ENCODE data around the gene TFG.
A peak's percentile ranks its signal among the peaks of the same experiment; 100 is the strongest.

The TFG gene

DNA sequence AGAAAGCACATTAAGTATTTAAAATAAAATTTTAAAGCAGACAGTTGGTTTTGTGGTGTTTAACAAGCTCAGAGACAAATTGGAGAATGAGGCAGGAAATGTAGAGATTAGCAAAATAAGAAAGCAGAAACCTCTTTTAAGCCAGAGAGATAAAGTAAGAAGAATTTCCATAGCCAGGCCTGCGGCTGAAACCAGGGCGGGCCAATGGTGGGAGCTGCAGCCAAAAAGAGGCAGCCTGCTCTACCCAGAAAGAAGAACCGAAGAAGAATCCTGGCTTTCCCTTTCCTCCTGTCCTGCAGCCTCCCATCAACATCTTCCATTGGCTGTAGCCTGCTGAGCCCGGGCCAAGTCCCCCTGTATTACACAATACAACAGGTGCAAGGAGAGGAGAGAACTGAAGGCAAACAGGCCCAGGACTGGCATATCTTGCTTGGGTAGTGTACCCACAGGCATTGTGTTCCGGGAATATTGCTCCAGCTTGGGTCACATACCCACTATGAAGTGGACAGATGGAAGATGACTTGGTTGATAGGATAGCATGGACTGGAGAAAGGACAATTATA lies 11.5 kb upstream of the TFG start:
- Histone ChIP-seq H3K9ac (ENCODE audit: low read depth, low read length) (no peak overlapping the region), H3K9me3 (ENCODE audit: control insufficient read depth, insufficient read depth, low read length) (no peaks in the 10 kb centered on the region), H3K36me3 (ENCODE audit: insufficient read depth, low read length) (no peaks in the 10 kb centered on the region), H3K4me1 (ENCODE audit: insufficient read depth, low read length) (no peaks in the 10 kb centered on the region)

DNA sequence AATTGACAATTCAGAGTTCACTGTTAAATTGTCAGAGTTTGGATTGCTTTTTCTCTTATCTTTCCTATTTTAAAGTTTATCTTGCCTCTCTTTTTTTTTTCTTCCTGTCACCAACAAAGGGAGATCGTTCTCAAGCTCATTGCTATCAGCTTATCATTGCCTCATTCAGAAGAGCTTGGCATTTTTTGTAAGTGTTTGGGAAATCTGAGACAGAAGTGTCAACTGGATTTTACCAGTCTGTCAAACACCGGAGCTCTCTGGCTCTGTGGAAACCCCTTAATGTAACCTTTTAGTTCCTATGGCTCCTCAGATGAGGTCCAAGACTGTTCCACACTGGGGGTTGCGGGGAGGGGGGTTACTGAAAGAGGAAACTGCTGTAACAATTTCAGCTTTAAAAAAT lies 10.6 kb upstream of the TFG start:
- Histone ChIP-seq H3K36me3 (ENCODE audit: insufficient read depth, low read length) (no peaks in the 10 kb centered on the region), H3K9ac (ENCODE audit: low read depth, low read length) (no peak overlapping the region), H3K9me3 (ENCODE audit: control insufficient read depth, insufficient read depth, low read length) (no peaks in the 10 kb centered on the region), H3K4me1 (ENCODE audit: insufficient read depth, low read length) (no peaks in the 10 kb centered on the region)

GRCh38 chr3:100700708-100701107 lies 8.6 kb upstream of the TFG start:
- H3K9ac ChIP-seq (ENCODE audit: low read depth, low read length): no peak overlapping the region
- H3K4me1 ChIP-seq (ENCODE audit: insufficient read depth, low read length): no peaks in the 10 kb centered on the region
- H3K9me3 ChIP-seq (ENCODE audit: control insufficient read depth, insufficient read depth, low read length): no peaks in the 10 kb centered on the region
- H3K36me3 ChIP-seq (ENCODE audit: insufficient read depth, low read length): no peaks in the 10 kb centered on the region

DNA sequence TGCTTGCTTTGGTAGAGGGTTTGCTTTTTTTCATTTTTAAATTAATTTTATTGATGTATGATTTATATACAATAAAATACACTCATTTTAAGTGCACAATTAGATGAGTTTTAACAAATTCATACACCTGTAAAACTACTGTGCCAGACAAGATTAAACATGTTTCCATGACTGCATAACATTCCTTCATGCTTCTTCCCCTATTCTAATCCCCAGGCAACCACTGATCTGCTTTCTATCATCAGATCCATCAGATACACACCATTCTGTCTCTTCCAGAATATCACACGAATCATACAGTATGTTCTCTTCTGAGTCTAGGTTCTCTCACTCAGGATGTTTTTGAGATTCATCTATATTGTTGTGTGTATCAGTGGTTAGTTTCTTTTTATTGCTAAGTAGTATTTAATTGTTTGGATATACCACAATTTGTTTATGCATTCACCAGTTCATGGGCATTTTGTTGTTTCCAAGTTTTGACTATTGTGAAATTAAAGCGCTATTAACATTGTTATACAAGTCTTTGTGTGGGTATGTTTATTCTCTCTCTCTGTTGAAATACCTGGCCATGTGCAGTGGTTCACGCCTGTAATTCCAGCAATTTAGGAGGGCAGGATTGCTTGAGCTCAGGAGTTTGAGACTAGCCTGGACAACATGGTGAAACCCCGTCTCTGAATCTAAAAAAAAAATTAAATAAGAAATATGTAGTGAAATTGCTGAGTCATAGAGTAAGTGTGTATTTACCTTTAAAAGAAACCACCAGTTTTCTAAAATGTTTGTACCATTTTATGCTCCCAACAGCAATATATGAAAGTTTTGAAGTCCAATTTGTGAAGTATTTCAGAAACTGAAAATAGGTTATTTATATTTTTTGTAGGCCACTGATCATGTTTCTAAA lies 7.0 kb upstream of the TFG start:
- no peak overlapping the region for H3K9ac ChIP-seq (ENCODE audit: low read depth, low read length)
- no peaks in the 10 kb centered on the region for H3K9me3 ChIP-seq (ENCODE audit: control insufficient read depth, insufficient read depth, low read length)
- no peaks in the 10 kb centered on the region for H3K4me1 ChIP-seq (ENCODE audit: insufficient read depth, low read length)
- H3K36me3 ChIP-seq (ENCODE audit: insufficient read depth, low read length): no peaks in the 10 kb centered on the region

GRCh38 chr3:100702980-100703345 lies 6.3 kb upstream of the TFG start:
- H3K9ac ChIP-seq (ENCODE audit: low read depth, low read length): no peak overlapping the region
- H3K9me3 ChIP-seq (ENCODE audit: control insufficient read depth, insufficient read depth, low read length): no peaks in the 10 kb centered on the region
- H3K4me1 ChIP-seq (ENCODE audit: insufficient read depth, low read length): no peaks in the 10 kb centered on the region
- H3K36me3 ChIP-seq (ENCODE audit: insufficient read depth, low read length): no peaks in the 10 kb centered on the region

DNA sequence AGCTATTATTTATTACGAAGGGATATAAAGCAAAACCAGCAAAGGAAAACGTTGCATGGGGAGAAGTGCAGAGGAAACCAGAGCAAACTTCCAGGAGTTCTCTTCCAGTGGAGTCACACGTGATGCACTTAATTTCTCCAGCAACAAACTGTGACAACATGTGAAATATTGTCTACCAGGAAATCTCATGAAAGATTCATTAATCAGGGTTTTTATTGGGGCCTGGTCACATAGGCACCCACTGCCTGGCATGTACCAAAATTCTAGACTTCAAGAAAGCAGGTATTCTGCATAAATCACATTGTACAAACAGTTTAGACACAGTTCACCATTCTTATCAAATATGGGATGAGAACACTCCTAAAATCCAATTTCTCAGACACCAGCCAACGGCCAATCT lies 5.4 kb upstream of the TFG start:
- Histone ChIP-seq H3K4me1 (ENCODE audit: insufficient read depth, low read length) (no peaks in the 10 kb centered on the region), H3K9me3 (ENCODE audit: control insufficient read depth, insufficient read depth, low read length) (no peaks in the 10 kb centered on the region), H3K36me3 (ENCODE audit: insufficient read depth, low read length) (no peaks in the 10 kb centered on the region), H3K9ac (ENCODE audit: low read depth, low read length) (no peak overlapping the region)

- no peaks in the 10 kb centered on the region for H3K9me3 ChIP-seq (ENCODE audit: control insufficient read depth, insufficient read depth, low read length)
- no peak overlapping the region for H3K9ac ChIP-seq (ENCODE audit: low read depth, low read length)
- no peaks in the 10 kb centered on the region for H3K4me1 ChIP-seq (ENCODE audit: insufficient read depth, low read length)
- H3K36me3 ChIP-seq (ENCODE audit: insufficient read depth, low read length): no peaks in the 10 kb centered on the region
Observed at GRCh38 chr3:100706365-100706764, 2.9 kb upstream of the TFG start.

- Histone ChIP-seq H3K9me3 (ENCODE audit: control insufficient read depth, insufficient read depth, low read length) (no peaks in the 10 kb centered on the region), H3K36me3 (ENCODE audit: insufficient read depth, low read length) (no peaks in the 10 kb centered on the region), H3K9ac (ENCODE audit: low read depth, low read length) (peak overlapping the region; percentile 62), H3K4me1 (ENCODE audit: insufficient read depth, low read length) (no peaks in the 10 kb centered on the region)
Observed at GRCh38 chr3:100708644-100708988, 678 bp upstream of the TFG start.

GRCh38 chr3:100709842-100710260 lies 557 bp downstream of the TFG start:
- Histone ChIP-seq H3K9me3 (ENCODE audit: control insufficient read depth, insufficient read depth, low read length) (no peaks in the 10 kb centered on the region), H3K9ac (ENCODE audit: low read depth, low read length) (peak overlapping the region; percentile 89), H3K36me3 (ENCODE audit: insufficient read depth, low read length) (peaks cover 4% of the 10 kb centered on the region), H3K4me1 (ENCODE audit: insufficient read depth, low read length) (no peaks in the 10 kb centered on the region)

DNA sequence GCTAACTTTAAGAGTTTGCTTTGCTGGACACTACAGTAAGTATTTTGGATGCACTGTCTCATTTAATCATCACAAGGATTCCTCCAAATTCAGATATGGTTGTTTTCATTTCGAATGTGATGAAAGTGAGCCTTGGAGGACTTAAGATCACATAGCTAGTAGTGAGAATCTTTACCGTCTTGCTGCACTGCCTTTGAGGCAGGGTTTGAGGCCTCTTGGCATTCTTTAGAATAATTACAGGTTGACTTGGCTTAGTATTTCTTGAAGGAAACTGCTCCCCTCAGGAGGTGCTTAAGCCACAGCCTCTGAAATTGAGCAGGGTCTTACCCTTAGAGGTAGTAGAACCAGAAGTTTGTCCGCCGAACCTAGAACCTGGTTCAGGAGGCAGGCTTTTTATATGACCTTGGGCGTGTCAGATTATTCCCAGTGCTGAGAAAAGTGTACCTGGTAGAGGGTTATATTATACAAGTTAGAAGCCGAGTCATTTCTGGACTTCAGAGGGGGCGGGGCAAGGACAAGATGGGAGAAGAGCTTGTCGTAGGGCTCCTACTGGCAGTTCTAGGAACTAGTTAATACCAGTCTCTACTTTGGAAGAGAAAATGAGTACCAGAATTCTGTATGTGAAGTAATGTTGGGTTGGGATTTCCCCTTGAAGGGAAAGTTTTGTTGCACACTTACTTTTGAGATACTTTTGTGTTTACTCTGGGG lies 1.1 kb downstream of the TFG start:
- H3K36me3 ChIP-seq (ENCODE audit: insufficient read depth, low read length): peaks cover 6% of the 10 kb centered on the region
- peak overlapping the region; percentile 89 for H3K9ac ChIP-seq (ENCODE audit: low read depth, low read length)
- no peaks in the 10 kb centered on the region for H3K4me1 ChIP-seq (ENCODE audit: insufficient read depth, low read length)
- H3K9me3 ChIP-seq (ENCODE audit: control insufficient read depth, insufficient read depth, low read length): no peaks in the 10 kb centered on the region

DNA sequence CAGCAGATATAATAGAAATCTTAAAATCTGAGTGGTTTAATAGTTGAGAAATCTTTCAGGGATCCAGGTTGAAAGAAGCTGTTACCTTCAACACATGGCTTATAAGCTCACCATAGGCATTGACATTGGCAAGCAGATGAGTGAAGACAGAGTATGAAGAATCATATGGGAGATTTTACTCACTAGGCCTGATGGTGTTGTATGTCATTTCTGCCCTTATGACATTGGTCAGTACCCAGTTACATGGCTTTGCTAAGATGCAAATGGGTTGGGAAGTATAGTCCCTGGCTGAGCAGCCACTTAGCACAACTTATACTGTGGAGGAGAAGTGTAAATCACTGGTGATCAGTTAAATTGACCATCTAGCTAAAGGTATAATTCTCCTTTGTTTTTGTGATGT lies 5.9 kb downstream of the TFG start:
- Histone ChIP-seq H3K9me3 (ENCODE audit: control insufficient read depth, insufficient read depth, low read length) (no peaks in the 10 kb centered on the region), H3K9ac (ENCODE audit: low read depth, low read length) (no peak overlapping the region), H3K36me3 (ENCODE audit: insufficient read depth, low read length) (peaks cover 10% of the 10 kb centered on the region), H3K4me1 (ENCODE audit: insufficient read depth, low read length) (peaks cover 3% of the 10 kb centered on the region; the same call in 1 of the 2 replicates)

DNA sequence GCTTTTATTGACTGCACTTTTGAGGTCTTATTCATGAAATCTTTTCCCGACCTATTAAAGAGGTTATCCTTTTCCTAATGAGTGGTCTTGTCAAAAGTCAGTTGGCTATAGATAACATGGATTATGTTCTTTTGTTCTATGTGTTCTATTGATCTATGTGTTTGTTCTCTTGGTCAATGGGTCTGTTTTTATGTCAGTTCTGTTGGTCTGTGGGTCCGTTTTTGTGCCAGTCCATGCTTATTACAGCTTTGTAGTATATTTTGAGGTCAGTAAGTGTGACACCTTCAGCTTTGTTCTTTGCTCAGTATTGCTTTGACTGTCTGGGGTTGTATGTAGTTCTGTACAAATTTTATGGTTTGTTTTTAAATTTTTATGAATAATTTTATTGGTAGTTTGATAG lies 7.8 kb downstream of the TFG start:
- peaks cover 10% of the 10 kb centered on the region for H3K36me3 ChIP-seq (ENCODE audit: insufficient read depth, low read length)
- no peak overlapping the region for H3K9ac ChIP-seq (ENCODE audit: low read depth, low read length)
- H3K9me3 ChIP-seq (ENCODE audit: control insufficient read depth, insufficient read depth, low read length): no peaks in the 10 kb centered on the region
- H3K4me1 ChIP-seq (ENCODE audit: insufficient read depth, low read length): peaks cover 5% of the 10 kb centered on the region; the same call in 1 of the 2 replicates

DNA sequence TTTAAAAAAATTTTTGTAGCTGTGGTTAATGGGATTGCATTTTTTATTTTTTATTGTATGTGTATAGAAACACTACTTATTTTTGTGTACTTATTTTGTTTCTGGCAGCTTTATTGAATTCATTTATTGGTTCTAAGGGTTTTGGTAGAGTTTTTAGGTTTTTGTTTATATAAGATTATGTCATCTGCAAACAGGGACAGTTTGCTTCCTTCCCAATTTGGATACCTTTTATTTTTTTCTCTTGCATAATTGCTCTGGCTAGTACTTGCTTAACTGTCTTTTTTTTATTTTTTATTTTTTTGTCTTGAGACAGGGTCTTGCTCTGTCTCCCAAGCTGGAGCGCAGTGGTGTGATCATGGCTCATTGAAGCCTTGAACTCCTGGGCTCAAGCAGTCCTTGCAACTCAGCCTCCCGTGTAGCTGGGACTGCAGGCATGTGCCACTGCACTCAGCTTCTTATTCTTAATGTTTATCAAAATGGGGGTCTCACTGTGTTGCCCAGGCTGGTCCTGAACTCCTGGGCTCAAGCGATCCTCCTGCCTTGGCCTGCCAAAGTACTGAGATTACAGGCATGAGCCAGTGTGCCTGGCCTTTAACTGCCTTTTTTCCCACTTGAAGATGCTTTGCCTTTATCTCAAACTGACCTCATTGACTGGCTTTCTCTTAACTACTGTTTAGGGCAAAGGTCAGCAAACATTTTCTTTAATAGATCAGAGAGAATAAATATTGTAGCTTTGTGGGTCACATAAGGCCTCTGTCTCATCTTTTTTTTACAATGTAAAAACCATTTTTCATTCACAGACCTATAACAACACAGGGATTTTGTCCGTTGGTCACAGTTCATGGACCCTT lies 8.6 kb downstream of the TFG start:
- Histone ChIP-seq H3K36me3 (ENCODE audit: insufficient read depth, low read length) (peaks cover 10% of the 10 kb centered on the region), H3K9me3 (ENCODE audit: control insufficient read depth, insufficient read depth, low read length) (no peaks in the 10 kb centered on the region), H3K9ac (ENCODE audit: low read depth, low read length) (no peak overlapping the region), H3K4me1 (ENCODE audit: insufficient read depth, low read length) (peaks cover 5% of the 10 kb centered on the region; the same call in 1 of the 2 replicates)

GRCh38 chr3:100719136-100719535 lies 9.8 kb downstream of the TFG start:
- H3K4me1 ChIP-seq (ENCODE audit: insufficient read depth, low read length): peaks cover 5% of the 10 kb centered on the region; the same call in 1 of the 2 replicates
- H3K36me3 ChIP-seq (ENCODE audit: insufficient read depth, low read length): peaks cover 6% of the 10 kb centered on the region; the same call in 1 of the 2 replicates
- no peak overlapping the region for H3K9ac ChIP-seq (ENCODE audit: low read depth, low read length)
- H3K9me3 ChIP-seq (ENCODE audit: control insufficient read depth, insufficient read depth, low read length): no peaks in the 10 kb centered on the region
